Right lobe of liver (tissue), 4 donors: ENCODE results near the gene RALGPS1.

Experiments used
- CTCF ChIP-seq, 4 donors: fragments of 200-600 bp in 3 of 4; fragments of 450-650 bp in 1 of 4; IDR thresholded peaks; one replicate each; pipeline versions ENCODE4 v1.5.1 to v1.8.0; 2016 to 2022; ENCODE audit warnings: antibody characterized with exemption in 4 of 4, mild to moderate bottlenecking in 2 of 4
- POLR2A ChIP-seq: fragments of 450-650 bp; IDR thresholded peaks from one replicate; pipeline ENCODE4 v1.6.1; 2017; ENCODE audit warnings: antibody characterized with exemption, mild to moderate bottlenecking
- donor health status: DM: no; HTN: no; CAD: no.
- donor health status: DM: no; HTN: no; CAD: no.
- donor health status: DM: no; HTN: yes; CAD: no.

GRCh38 chr9:126965077-126965476, 50.5 kb downstream of the RALGPS1 start:
- TF ChIP-seq CTCF (IDR thresholded peaks at IDR 0.05) (no peak), POLR2A (no peak)
